HepG2 (cell line): ENCODE measurements around the gene GLTPD2.

ENCODE experiments used
- ZC3H4 ChIP-seq: sonication (generic); formaldehyde crosslinking; IDR thresholded peaks from 2 replicates; pipeline ENCODE4 v1.4.0; 2020; ENCODE audit warnings: missing genetic modification reagents, borderline replicate concordance
- ZNF234 ChIP-seq: sonication (generic); formaldehyde crosslinking; conservative IDR thresholded peaks from 2 replicates; pipeline ENCODE4 v1.5.1; 2020; ENCODE audit warnings: mild to moderate bottlenecking, missing genetic modification reagents
- ZNF24 ChIP-seq: fragments of 450-650 bp; IDR thresholded peaks from 2 replicates; pipeline ENCODE4 v1.6.1; 2017; ENCODE audit warnings: antibody characterized with exemption, mild to moderate bottlenecking
- ZNF678 ChIP-seq: sonication (generic); formaldehyde crosslinking; IDR thresholded peaks from 2 replicates; pipeline ENCODE4 v1.4.0; 2020; ENCODE audit warnings: mild to moderate bottlenecking, missing genetic modification reagents
- TF ChIP-seq, protein P1 (sequence below): sonication (generic); formaldehyde crosslinking; IDR thresholded peaks from 2 replicates; pipeline ENCODE4 v1.5.0; 2020; ENCODE audit warnings: mild to moderate bottlenecking, missing genetic modification reagents, moderate library complexity
- TF ChIP-seq, protein P2 (sequence below): sonication (generic); formaldehyde crosslinking; IDR thresholded peaks from 2 replicates; pipeline ENCODE4 v1.8.1; 2023; ENCODE audit warnings: mild to moderate bottlenecking, missing genetic modification reagents

DNA sequence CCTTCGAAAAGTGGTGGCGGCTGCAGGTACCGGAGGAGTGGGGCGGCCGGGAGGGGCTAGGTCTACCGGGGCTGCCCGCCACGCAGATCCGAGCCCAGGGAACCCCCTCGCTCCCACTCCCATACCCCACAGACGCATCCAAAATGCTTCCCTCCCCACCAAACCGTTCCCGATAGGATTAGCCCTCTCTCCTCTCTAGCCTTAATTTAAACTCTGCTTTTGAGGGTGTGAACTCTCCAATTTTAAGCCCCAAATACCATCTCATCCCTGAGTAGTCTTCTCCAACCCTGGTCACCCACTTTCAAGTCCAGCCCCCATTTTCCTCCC is 48.8 kb upstream of the GLTPD2 start:
- no peak for TF ChIP-seq ZNF24
- TF ChIP-seq ZC3H4 = no peak
- TF ChIP-seq, protein P1, sequence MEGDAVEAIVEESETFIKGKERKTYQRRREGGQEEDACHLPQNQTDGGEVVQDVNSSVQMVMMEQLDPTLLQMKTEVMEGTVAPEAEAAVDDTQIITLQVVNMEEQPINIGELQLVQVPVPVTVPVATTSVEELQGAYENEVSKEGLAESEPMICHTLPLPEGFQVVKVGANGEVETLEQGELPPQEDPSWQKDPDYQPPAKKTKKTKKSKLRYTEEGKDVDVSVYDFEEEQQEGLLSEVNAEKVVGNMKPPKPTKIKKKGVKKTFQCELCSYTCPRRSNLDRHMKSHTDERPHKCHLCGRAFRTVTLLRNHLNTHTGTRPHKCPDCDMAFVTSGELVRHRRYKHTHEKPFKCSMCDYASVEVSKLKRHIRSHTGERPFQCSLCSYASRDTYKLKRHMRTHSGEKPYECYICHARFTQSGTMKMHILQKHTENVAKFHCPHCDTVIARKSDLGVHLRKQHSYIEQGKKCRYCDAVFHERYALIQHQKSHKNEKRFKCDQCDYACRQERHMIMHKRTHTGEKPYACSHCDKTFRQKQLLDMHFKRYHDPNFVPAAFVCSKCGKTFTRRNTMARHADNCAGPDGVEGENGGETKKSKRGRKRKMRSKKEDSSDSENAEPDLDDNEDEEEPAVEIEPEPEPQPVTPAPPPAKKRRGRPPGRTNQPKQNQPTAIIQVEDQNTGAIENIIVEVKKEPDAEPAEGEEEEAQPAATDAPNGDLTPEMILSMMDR (CRISPR knock-in tag) = no peak
- no peak for TF ChIP-seq ZNF678 (CRISPR knock-in tag)
- TF ChIP-seq, protein P2, sequence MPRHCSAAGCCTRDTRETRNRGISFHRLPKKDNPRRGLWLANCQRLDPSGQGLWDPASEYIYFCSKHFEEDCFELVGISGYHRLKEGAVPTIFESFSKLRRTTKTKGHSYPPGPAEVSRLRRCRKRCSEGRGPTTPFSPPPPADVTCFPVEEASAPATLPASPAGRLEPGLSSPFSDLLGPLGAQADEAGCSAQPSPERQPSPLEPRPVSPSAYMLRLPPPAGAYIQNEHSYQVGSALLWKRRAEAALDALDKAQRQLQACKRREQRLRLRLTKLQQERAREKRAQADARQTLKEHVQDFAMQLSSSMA (CRISPR knock-in tag) = no peak
- TF ChIP-seq ZNF234 (CRISPR knock-in tag) = no peak
